Trophoblast cell (in vitro differentiated cells and primary cell): ENCODE measurements around the gene DUSP3.

ENCODE experiments used
- DNase-seq, 2 donors: peaks; one replicate each; pipeline ENCODE4 v3.0.0-alpha.2; 2016
- H2AFZ ChIP-seq: 2 replicates; pipeline ENCODE4 v1.6.1; 2013; ENCODE audit warnings: low read length, moderate library complexity, mild to moderate bottlenecking; ENCODE audit not compliant: insufficient read depth, poor library complexity
- H2AK5ac ChIP-seq: 2 replicates; pipeline ENCODE4 v1.6.1; 2013; ENCODE audit warnings: mild to moderate bottlenecking, low read length
- H2BK120ac ChIP-seq: 2 replicates; pipeline ENCODE4 v1.6.1; 2013; ENCODE audit warnings: low read length, mild to moderate bottlenecking, moderate library complexity; ENCODE audit not compliant: insufficient read depth, poor library complexity
- H2BK12ac ChIP-seq: 2 replicates; pipeline ENCODE4 v1.6.1; 2013; ENCODE audit warnings: mild to moderate bottlenecking, low read length, moderate library complexity
- H2BK5ac ChIP-seq: 2 replicates; pipeline ENCODE4 v1.6.1; 2013; ENCODE audit warnings: low read length, low read depth, moderate library complexity, mild to moderate bottlenecking; ENCODE audit not compliant: poor library complexity
- H3K14ac ChIP-seq: 2 replicates; pipeline ENCODE4 v1.6.1; 2013; ENCODE audit warnings: mild to moderate bottlenecking, low read length
- H3K18ac ChIP-seq: 2 replicates; pipeline ENCODE4 v1.6.1; 2013; ENCODE audit warnings: mild to moderate bottlenecking, low read length
- H3K23ac ChIP-seq: 2 replicates; pipeline ENCODE4 v1.6.1; 2013; ENCODE audit warnings: low read length
- H3K27ac ChIP-seq: 2 replicates; pipeline ENCODE4 v1.5.1; 2013; ENCODE audit warnings: low read depth, mild to moderate bottlenecking, inconsistent platforms, low read length, moderate library complexity
- H3K27me3 ChIP-seq: 2 replicates; pipeline ENCODE4 v1.6.1; 2013; ENCODE audit warnings: inconsistent platforms, mild to moderate bottlenecking, low read length, moderate library complexity; ENCODE audit not compliant: insufficient read depth
- H3K36me3 ChIP-seq, 2 experiments: 1 replicate in 1 of 2; 2 replicates in 1 of 2; pipeline ENCODE4 v1.6.1; 2013; ENCODE audit warnings: low read length in 2 of 2, mild to moderate bottlenecking in 2 of 2, moderate library complexity in 1 of 2; ENCODE audit not compliant: insufficient read depth in 2 of 2, control insufficient read depth in 1 of 2
- H3K4ac ChIP-seq: 2 replicates; pipeline ENCODE4 v1.6.1; 2013; ENCODE audit warnings: low read depth, mild to moderate bottlenecking, low read length, moderate library complexity
- H3K4me1 ChIP-seq, 2 experiments: 1 replicate in 1 of 2; 2 replicates in 1 of 2; pipeline ENCODE4 v1.6.1; 2013; ENCODE audit warnings: low read length in 2 of 2, mild to moderate bottlenecking in 2 of 2, moderate library complexity in 1 of 2; ENCODE audit not compliant: insufficient read depth in 2 of 2, control insufficient read depth in 1 of 2
- H3K4me2 ChIP-seq: 2 replicates; pipeline ENCODE4 v1.6.1; 2013; ENCODE audit warnings: inconsistent platforms, mild to moderate bottlenecking, low read length, moderate library complexity
- H3K4me3 ChIP-seq: 2 replicates; pipeline ENCODE4 v1.5.1; 2013; ENCODE audit warnings: mild to moderate bottlenecking, low read depth, low read length, inconsistent platforms
- H3K79me1 ChIP-seq: one replicate; pipeline ENCODE4 v1.6.1; 2013; ENCODE audit warnings: low read length
- H3K79me2 ChIP-seq: 2 replicates; pipeline ENCODE4 v1.6.1; 2013; ENCODE audit warnings: low read length, mild to moderate bottlenecking; ENCODE audit not compliant: control insufficient read depth, insufficient read depth, poor library complexity
- H3K9ac ChIP-seq: 2 replicates; pipeline ENCODE4 v1.6.1; 2013; ENCODE audit warnings: mild to moderate bottlenecking, low read length
- H3K9me3 ChIP-seq: 2 replicates; pipeline ENCODE4 v1.6.1; 2013; ENCODE audit warnings: low read depth, mild to moderate bottlenecking, control low read depth, inconsistent platforms, low read length; ENCODE audit not compliant: insufficient read depth
- H4K12ac ChIP-seq: 2 replicates; pipeline ENCODE4 v1.6.1; 2013; ENCODE audit warnings: low read depth, mild to moderate bottlenecking, low read length, moderate library complexity
- H4K8ac ChIP-seq: 2 replicates; pipeline ENCODE4 v1.6.1; 2013; ENCODE audit warnings: low read depth, mild to moderate bottlenecking, low read length, moderate library complexity
- H4K91ac ChIP-seq: one replicate; pipeline ENCODE4 v1.6.1; 2013; ENCODE audit warnings: low read depth, mild to moderate bottlenecking, low read length, moderate library complexity
- WGBS: extraction: QIAGEN DNeasy Blood & Tissue Kit; methylation state at CpG from one replicate; pipeline ENCODE4 v1.1.7; 2013; ENCODE audit warnings: missing lambda C conversion rate; ENCODE audit not compliant: insufficient read length, insufficient coverage; ENCODE audit errors: extremely low coverage; 5-methylcytosine and 5-hydroxymethylcytosine counted together

DUSP3 gene

DNA sequence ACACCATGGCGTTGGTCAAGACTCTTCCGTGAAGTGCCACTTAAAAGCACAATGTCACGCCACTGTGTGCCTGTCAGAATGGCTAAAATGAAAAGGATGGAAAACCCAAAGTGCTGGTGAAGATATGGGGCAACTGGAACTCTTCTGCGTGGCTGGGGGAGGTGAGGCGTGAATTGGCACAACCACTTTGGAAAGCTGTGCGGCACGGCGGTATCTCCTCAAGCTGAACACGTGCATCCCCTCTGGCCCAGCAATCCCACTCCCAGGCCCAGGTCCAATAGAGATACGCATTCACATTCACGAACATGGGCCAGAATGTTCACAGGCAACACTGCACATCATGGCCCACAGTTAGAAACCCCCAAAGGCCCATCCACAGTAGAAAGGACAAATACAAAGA, 8.9 kb downstream of the DUSP3 start:
- Histone ChIP-seq H3K4me1 (no peaks in the 10 kb centered on the region), H3K9me3 (peaks cover 1% of the 10 kb centered on the region), H3K36me3 (peaks cover 61 to 66% of the 10 kb centered on the region in 2 experiments), H4K12ac (no peak overlapping the region), H2BK12ac (no peak overlapping the region), H3K14ac (no peak overlapping the region), H2BK120ac (no peak overlapping the region), H3K4me3 (no peak overlapping the region), H3K79me1 (no peaks in the 10 kb centered on the region), H2AFZ (no peak overlapping the region), H4K91ac (no peak overlapping the region), H3K23ac (no peak overlapping the region), H4K8ac (no peak overlapping the region), H3K27ac (no peak overlapping the region), H3K27me3 (no peaks in the 10 kb centered on the region), H3K4ac (no peak overlapping the region), H2AK5ac (no peak overlapping the region), H3K18ac (no peak overlapping the region), H3K9ac (no peak overlapping the region), H2BK5ac (no peak overlapping the region), H3K79me2 (no peaks in the 10 kb centered on the region), H3K4me2 (no peak overlapping the region)
- no peak for DNase-seq
- WGBS, result no CpG with 5 or more reads among the region's 11 CpGs

DNA sequence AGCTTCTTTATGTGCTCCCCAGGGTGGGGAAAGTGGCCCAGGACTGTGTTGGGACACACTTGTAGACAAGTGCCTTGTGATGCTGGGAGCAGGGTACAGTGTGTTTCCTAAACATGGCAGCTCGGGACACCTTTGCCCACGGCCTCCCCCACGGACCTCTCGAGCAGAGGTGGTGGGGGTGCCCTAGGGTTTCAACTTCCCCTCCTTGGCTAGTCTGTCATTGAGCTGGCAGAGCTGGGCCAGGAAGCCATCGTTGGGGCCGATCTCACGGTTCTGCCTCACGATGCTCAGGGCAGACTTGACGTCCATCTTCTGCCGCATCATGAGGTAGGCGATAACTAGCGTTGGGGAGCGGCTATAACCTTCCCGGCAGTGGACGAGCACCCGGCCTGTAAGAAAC, 9.4 kb downstream of the DUSP3 start:
- H2AK5ac ChIP-seq, result no peak overlapping the region
- no peaks in the 10 kb centered on the region for H3K4me1 ChIP-seq
- peaks cover 1% of the 10 kb centered on the region for H3K9me3 ChIP-seq
- no peak overlapping the region for H3K27ac ChIP-seq
- no peak overlapping the region for H3K4ac ChIP-seq
- H4K12ac ChIP-seq, result no peak overlapping the region
- no peak overlapping the region for H2BK120ac ChIP-seq
- no peaks in the 10 kb centered on the region for H3K79me2 ChIP-seq
- no peak overlapping the region for H4K91ac ChIP-seq
- no peak overlapping the region for H3K23ac ChIP-seq
- H3K9ac ChIP-seq, result no peak overlapping the region
- no peak overlapping the region for H2BK5ac ChIP-seq
- no peak overlapping the region for H2AFZ ChIP-seq
- H4K8ac ChIP-seq, result no peak overlapping the region
- H3K36me3 ChIP-seq, result peaks cover 56 to 62% of the 10 kb centered on the region in 2 experiments
- WGBS, result no CpG with 5 or more reads among the region's 16 CpGs
- no peak overlapping the region for H3K14ac ChIP-seq
- no peak for DNase-seq
- H3K27me3 ChIP-seq, result no peaks in the 10 kb centered on the region
- no peak overlapping the region for H3K4me2 ChIP-seq
- H3K4me3 ChIP-seq, result no peak overlapping the region
- H3K18ac ChIP-seq, result no peak overlapping the region
- no peak overlapping the region for H2BK12ac ChIP-seq
- H3K79me1 ChIP-seq, result no peaks in the 10 kb centered on the region

DNA sequence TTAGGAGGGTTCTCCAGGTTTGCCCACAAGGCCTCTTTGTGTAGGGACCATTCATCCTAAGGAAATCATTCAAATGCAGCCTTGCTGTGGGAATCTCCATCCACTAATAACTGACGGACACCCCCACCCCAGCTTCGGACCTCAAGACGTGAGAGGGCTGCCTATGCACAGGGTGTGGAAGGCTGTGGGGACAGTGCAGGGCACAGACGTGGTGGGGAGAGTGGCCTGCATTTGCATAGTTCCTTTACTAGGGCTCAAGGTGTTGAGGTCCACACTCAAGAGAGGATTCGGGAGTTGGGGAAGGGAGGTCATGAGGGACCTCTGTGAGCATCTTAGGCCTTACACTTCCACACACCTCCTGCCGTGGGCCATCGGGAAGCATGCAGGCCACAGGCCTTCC, 9.8 kb downstream of the DUSP3 start:
- no peak overlapping the region for H4K12ac ChIP-seq
- H3K4me2 ChIP-seq, result no peak overlapping the region
- no peak overlapping the region for H3K9ac ChIP-seq
- H3K18ac ChIP-seq, result no peak overlapping the region
- H4K91ac ChIP-seq, result no peak overlapping the region
- H2AFZ ChIP-seq, result no peak overlapping the region
- no peak overlapping the region for H2AK5ac ChIP-seq
- no peak overlapping the region for H3K4ac ChIP-seq
- H4K8ac ChIP-seq, result no peak overlapping the region
- H3K4me3 ChIP-seq, result no peak overlapping the region
- H3K79me2 ChIP-seq, result no peaks in the 10 kb centered on the region
- peaks cover 51 to 57% of the 10 kb centered on the region in 2 experiments for H3K36me3 ChIP-seq
- H3K27me3 ChIP-seq, result no peaks in the 10 kb centered on the region
- no peaks in the 10 kb centered on the region for H3K4me1 ChIP-seq
- no peak overlapping the region for H2BK12ac ChIP-seq
- H3K27ac ChIP-seq, result no peak overlapping the region
- no peak overlapping the region for H2BK120ac ChIP-seq
- no peak overlapping the region for H3K23ac ChIP-seq
- H3K14ac ChIP-seq, result no peak overlapping the region
- peaks cover 1% of the 10 kb centered on the region for H3K9me3 ChIP-seq
- no peaks in the 10 kb centered on the region for H3K79me1 ChIP-seq
- no peak overlapping the region for H2BK5ac ChIP-seq
- DNase-seq, result no peak
- no CpG with 5 or more reads among the region's 7 CpGs for WGBS

DNA sequence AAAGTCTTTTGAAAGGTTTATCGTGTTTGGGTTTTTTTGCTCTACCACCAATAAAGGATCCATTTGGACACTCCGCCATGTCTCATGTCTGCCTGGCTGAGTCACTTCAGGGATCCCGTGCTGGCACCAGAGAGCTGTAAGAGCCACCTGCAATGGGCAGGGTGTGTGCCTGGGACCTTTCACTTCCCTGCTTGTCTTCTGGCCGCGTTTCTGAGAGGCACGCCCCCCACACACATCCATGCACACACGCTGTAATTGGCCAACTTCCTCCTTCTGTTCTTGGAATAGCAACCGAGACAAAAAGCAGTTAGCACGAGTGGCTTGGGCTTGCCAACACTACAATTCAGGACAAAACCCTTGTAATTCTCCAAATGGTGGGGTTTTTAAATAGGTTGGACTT, 10.4 kb downstream of the DUSP3 start:
- Histone ChIP-seq H2AK5ac (no peak overlapping the region), H3K18ac (no peak overlapping the region), H3K4me1 (no peaks in the 10 kb centered on the region), H4K91ac (no peak overlapping the region), H3K27ac (no peak overlapping the region), H3K79me1 (no peaks in the 10 kb centered on the region), H3K4me2 (no peak overlapping the region), H4K8ac (no peak overlapping the region), H3K23ac (no peak overlapping the region), H3K14ac (no peak overlapping the region), H3K36me3 (peaks cover 47 to 54% of the 10 kb centered on the region in 2 experiments), H3K4ac (no peak overlapping the region), H3K9ac (no peak overlapping the region), H2BK5ac (no peak overlapping the region), H4K12ac (no peak overlapping the region), H2BK12ac (no peak overlapping the region), H3K4me3 (no peak overlapping the region), H3K27me3 (no peaks in the 10 kb centered on the region), H3K9me3 (peaks cover 1% of the 10 kb centered on the region), H2AFZ (no peak overlapping the region), H2BK120ac (no peak overlapping the region), H3K79me2 (no peaks in the 10 kb centered on the region)
- peak; percentile 19 to 21 for DNase-seq
- WGBS, result no CpG with 5 or more reads among the region's 9 CpGs
